ACC112 (cell line): ENCODE results near the gene GLUD1.

Source experiments
- H2AFZ ChIP-seq: fragments of 200-600 bp; sonication (generic); one replicate; pipeline ENCODE4 v1.6.0; 2017; ENCODE audit warnings: antibody characterized with exemption, low read length; ENCODE audit not compliant: unreplicated experiment
- H3K27ac ChIP-seq: fragments of 200-600 bp; sonication (generic); 2 replicates; pipeline ENCODE4 v1.5.1; 2014; ENCODE audit warnings: low read depth, mild to moderate bottlenecking, antibody characterized with exemption, low read length, moderate library complexity
- H3K27me3 ChIP-seq: fragments of 200-600 bp; sonication (generic); 2 replicates; pipeline ENCODE4 v1.6.1; 2014; ENCODE audit warnings: mild to moderate bottlenecking, antibody characterized with exemption, low read length, moderate library complexity, mixed read lengths; ENCODE audit not compliant: insufficient read depth
- H3K36me3 ChIP-seq: fragments of 200-600 bp; sonication (generic); 2 replicates; pipeline ENCODE4 v1.6.1; 2016; ENCODE audit warnings: mild to moderate bottlenecking, antibody characterized with exemption, low read length, moderate library complexity, mixed read lengths; ENCODE audit not compliant: insufficient read depth
- H3K4me1 ChIP-seq: fragments of 200-600 bp; sonication (generic); one replicate; pipeline ENCODE4 v1.6.1; 2016; ENCODE audit warnings: low read length, mixed read lengths; ENCODE audit not compliant: insufficient read depth, unreplicated experiment, control insufficient read depth
- H3K4me3 ChIP-seq: fragments of 200-600 bp; sonication (generic); 2 replicates; pipeline ENCODE4 v1.5.1; 2014; ENCODE audit warnings: mild to moderate bottlenecking, low read depth, low read length
- H3K79me2 ChIP-seq: fragments of 200-600 bp; sonication (generic); one replicate; pipeline ENCODE4 v1.6.0; 2016; ENCODE audit warnings: low read length; ENCODE audit not compliant: control insufficient read depth, unreplicated experiment, insufficient read depth

Gene GLUD1

DNA sequence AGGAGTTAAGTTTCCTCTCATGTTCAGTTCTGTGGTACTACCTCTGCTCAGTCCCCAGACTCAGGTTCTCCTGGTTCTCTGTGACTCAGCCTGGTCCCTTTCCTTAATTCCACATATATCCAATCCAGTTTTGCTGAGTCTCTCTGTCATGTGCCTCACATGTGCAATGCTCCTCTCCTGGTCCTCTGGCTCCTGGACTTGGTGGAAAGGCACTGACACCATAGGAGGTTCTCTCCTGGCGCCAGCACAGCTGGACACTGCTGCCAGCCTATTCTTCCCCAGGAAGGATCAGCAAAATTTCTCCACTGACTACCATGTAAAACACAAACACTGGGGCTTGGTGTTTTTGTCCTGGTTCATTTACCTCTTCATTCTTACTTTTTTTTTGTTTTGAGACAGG is 27.8 kb downstream of the GLUD1 start:
- Histone ChIP-seq H3K36me3 (peaks cover 26% of the 10 kb centered on the region), H3K79me2 (no peaks in the 10 kb centered on the region), H3K27ac (no peak overlapping the region)

DNA sequence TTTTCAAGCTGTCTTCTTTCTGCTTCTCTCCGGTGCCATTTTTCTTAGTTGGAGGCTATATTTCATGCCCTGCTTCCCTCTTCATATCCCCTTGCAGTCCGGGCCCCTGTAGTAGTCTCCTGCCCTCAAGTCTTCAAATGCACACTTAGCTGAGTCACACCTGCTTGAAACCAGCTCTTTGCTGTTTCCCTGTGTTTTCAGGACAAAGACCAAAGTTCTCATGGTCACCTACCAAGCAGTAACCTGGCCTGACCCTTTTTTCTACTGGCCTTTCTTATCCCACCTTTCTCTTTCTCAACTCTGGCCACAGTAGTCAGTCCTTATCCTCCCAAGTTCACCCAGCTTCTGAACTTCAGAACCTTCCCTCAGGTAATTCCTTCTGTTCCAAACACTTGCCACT is 28.5 kb downstream of the GLUD1 start:
- Histone ChIP-seq H3K4me3 (no peak overlapping the region), H3K27ac (no peak overlapping the region), H3K79me2 (no peaks in the 10 kb centered on the region), H3K36me3 (peaks cover 24% of the 10 kb centered on the region), H2AFZ (no peak overlapping the region), H3K27me3 (no peaks in the 10 kb centered on the region), H3K4me1 (no peaks in the 10 kb centered on the region)

More for the DNA sequence above, 27.8 kb downstream of the GLUD1 start:
- no peaks in the 10 kb centered on the region for H3K4me1 ChIP-seq
- no peak overlapping the region for H2AFZ ChIP-seq
- no peaks in the 10 kb centered on the region for H3K27me3 ChIP-seq
- no peak overlapping the region for H3K4me3 ChIP-seq

DNA sequence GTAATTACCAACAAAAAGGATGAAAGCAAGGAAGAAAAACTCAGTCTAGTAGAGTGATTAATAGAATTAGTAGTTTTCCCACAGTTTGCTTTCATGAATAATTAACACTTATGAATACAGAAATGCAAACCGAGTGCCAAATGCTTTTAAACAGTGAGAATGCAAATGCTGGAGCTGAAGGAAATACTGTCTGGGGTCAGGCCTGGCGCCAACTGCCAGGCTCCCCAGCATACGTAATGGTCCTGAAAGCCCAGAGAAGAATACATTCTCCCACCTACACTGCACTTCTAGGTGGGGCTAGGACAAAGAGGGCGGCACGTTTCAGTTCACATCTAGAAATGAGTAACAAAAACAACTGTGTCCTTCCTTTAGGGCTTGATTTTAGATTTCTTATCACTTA is 30.0 kb downstream of the GLUD1 start:
- Histone ChIP-seq H3K4me1 (no peaks in the 10 kb centered on the region), H3K27ac (no peak overlapping the region), H3K27me3 (no peaks in the 10 kb centered on the region), H2AFZ (no peak overlapping the region), H3K4me3 (no peak overlapping the region), H3K36me3 (peaks cover 32% of the 10 kb centered on the region), H3K79me2 (no peaks in the 10 kb centered on the region)

DNA sequence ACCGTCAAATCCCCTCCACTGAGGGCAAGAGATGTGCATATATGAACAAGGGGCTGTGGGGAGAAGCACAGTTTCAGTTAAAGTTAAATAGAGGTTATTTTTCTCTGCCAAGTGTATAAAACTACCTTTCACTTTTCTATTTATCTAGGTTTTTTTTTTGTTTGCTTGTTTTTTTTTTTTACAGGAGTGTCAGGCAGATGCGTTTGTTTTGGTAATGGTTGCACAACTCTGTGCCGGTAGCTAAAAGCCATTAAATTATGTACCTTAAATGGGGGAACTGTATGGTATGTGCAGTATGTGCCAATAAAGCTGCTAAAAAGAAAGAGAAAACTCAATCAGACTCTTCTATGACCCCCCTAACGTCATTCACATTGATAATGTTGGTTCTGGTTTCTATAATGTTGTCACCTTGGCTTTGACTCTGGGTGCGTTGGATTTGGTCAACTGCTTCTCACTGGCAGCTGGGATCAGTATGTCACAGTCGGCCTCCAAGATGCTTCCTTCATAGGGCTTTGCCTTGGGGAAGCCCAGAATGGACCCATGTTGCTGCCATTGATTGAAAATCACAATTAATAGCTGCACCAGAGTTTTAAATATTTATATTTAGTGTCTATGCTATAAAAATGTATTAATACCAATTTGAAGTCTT is 34.2 kb downstream of the GLUD1 start:
- Histone ChIP-seq H3K27ac (no peak overlapping the region), H3K4me3 (no peak overlapping the region), H3K36me3 (peaks cover 28% of the 10 kb centered on the region), H3K79me2 (no peaks in the 10 kb centered on the region), H3K4me1 (no peaks in the 10 kb centered on the region), H2AFZ (no peak overlapping the region), H3K27me3 (no peaks in the 10 kb centered on the region)

DNA sequence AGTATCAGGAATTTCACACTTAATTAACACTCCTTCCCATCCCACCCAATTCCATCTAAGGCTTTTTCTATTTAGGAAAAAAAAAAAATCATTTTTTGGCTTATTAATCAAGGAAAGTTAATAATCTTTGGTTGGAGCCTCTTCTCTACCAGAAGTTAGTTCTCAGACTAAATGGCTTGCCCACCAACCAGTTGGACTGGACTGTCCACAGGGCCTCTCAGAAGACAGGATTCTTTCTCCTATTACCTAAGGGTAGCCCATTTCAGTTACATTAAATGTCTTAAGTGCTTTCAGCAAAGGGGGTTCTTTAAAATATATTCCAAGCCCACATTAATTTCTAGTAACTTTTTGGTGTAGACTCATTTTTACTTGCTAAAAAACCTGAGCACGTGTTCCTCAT is 35.2 kb downstream of the GLUD1 start:
- Histone ChIP-seq H2AFZ (no peak overlapping the region), H3K4me3 (no peak overlapping the region), H3K79me2 (no peaks in the 10 kb centered on the region), H3K27me3 (no peaks in the 10 kb centered on the region), H3K27ac (no peak overlapping the region), H3K4me1 (peaks cover 9% of the 10 kb centered on the region), H3K36me3 (peaks cover 26% of the 10 kb centered on the region)

DNA sequence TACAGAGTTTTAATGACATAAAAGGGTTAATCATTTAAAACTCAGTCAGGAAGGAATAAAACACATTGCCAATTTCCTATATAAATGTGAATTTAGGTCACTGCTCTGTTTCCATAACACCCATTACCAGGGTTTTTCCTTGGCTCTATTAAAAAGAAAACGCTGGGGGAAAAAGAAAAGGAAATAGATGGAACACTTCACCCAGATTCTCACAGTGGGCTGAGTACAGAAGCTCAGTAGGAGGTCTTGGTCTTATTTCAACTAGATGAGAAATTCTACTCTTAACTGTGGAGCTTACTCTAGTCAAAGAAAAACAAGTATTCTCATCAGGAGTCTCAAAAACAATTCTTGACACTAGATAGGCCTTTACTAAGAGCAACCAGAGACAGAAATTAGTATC is 36.5 kb downstream of the GLUD1 start:
- H3K27me3 ChIP-seq: no peaks in the 10 kb centered on the region
- peaks cover 10% of the 10 kb centered on the region for H3K4me1 ChIP-seq
- H3K4me3 ChIP-seq: no peak overlapping the region
- peaks cover 26% of the 10 kb centered on the region for H3K36me3 ChIP-seq
- no peak overlapping the region for H3K27ac ChIP-seq
- no peaks in the 10 kb centered on the region for H3K79me2 ChIP-seq
- no peak overlapping the region for H2AFZ ChIP-seq

DNA sequence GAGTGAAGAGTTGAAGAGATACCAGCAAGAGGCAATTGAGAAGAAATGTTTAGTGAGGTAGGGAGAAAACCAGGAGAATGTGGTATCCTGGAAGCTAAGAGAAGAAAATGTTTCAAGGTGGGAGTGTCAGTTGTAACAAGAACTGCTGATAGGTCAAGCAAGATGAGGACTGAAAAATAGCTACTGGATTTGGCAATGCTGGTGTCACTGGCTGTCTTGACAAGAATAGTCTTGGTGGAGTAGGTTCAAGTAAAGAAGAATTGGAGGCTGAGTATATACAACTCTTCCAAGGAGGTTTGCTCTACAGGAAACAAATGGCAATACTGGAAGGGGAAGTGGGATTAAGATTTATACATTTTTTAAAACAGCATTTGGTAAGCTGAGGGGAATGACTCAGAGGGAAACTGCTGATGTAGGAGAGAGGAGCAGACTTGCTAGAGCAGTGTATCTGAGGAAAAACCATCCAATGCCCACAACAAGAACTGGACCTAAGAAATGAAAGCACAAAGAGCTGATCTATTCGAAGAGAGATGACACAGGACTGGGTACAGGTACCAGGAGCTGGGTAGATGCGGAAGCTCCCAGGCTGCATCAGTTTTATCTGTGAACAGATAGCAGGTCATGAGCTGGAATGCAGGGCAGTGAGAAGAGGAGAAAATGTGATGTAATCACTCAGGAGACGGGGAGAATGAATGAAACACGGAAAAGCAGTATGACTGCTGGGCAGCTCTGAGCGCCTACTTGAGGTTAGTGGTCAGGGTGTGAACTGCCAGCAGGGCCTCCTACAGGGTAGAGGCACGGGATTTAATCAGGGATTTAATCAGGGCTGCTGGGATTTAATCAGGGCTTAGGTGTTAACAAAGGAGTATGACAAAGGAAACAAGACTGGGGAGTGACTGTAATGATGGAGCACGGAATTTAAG is 40.0 kb downstream of the GLUD1 start:
- Histone ChIP-seq H2AFZ (no peak overlapping the region), H3K27me3 (no peaks in the 10 kb centered on the region), H3K79me2 (no peaks in the 10 kb centered on the region), H3K27ac (peak overlapping the region; percentile 35), H3K4me3 (no peak overlapping the region), H3K4me1 (peaks cover 10% of the 10 kb centered on the region), H3K36me3 (peaks cover 11% of the 10 kb centered on the region; the same call in 1 of the 2 replicates)

DNA sequence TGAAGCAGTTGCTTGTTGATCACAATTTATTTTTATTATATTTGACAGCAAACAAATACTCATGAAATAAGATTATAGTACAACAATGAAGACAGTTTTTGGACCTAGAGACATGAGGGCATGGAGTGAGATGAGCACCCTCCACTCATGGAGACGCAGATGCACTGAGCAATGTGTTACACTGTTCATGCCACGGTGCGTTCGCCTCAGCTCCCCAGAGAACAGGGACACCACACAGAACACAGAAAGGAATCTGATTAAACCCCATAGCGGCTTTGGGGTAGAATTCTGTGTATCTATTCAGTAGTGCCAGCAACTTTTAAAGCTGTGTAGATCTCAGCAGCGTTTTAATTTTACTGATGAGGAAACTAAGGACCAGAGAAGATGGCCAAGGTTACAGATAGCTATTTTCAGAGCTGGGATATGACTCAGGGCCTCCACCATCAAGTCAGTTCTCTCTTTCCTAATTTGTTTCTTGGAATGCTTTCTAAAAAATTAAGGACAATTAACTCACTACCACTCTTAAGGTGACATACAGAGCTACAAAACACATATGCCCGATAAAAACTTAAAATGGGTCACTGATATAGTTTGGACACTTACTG is 41.0 kb downstream of the GLUD1 start:
- Histone ChIP-seq H3K79me2 (no peaks in the 10 kb centered on the region), H2AFZ (no peak overlapping the region), H3K4me1 (peaks cover 10% of the 10 kb centered on the region), H3K27ac (no peak overlapping the region), H3K4me3 (no peak overlapping the region), H3K27me3 (no peaks in the 10 kb centered on the region), H3K36me3 (peaks cover 9% of the 10 kb centered on the region; the same call in 1 of the 2 replicates)

DNA sequence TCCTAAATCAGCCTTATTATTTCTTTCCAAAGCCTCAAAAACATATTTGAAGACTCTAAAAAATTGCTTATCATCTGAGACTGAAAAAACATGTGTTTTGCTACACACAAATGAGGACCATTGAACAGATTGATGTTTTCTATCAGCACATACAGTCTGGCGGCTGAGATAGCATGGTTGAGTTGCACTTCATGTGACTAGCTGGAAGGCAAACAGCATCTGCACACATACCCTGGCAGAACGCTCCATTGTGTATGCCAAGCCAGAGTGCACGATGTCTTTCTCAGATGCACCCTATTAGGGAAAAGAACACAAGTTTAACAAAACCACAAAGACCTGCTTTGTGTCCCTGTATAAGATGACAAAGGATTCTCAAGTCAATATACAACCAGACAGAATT is 41.5 kb downstream of the GLUD1 start:
- no peak overlapping the region for H3K27ac ChIP-seq
- H3K79me2 ChIP-seq: no peaks in the 10 kb centered on the region
- peaks cover 10% of the 10 kb centered on the region for H3K4me1 ChIP-seq
- H2AFZ ChIP-seq: no peak overlapping the region
- peaks cover 6% of the 10 kb centered on the region; the same call in 1 of the 2 replicates for H3K36me3 ChIP-seq
- no peak overlapping the region for H3K4me3 ChIP-seq
- H3K27me3 ChIP-seq: no peaks in the 10 kb centered on the region

DNA sequence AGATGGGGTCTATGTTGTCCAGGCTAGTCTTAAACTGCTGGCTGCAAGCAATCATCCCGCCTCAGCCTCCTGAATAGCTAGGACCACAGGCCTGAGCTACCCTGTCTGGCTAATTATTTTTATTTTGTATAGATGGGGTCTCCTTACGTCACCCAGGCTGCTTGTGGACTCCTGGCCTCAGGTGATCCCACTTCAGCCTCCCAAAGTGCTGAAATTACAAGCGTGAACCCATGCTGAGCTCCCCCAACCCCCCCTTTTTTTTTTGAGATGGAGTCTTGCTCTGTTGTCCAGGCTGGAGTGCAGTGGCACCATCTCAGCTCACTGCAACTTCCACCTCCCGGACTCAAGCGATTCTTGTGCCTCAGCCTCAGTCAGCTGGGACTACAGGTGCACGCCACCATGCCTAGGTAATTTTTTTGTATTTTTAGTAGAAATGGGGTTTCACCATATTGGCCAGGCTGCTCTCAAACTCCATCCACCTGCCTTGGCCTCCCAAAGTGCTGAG is 49.2 kb downstream of the GLUD1 start:
- no peak overlapping the region for H2AFZ ChIP-seq
- H3K4me1 ChIP-seq: no peaks in the 10 kb centered on the region
- H3K79me2 ChIP-seq: no peaks in the 10 kb centered on the region
- H3K27ac ChIP-seq: no peak overlapping the region
- H3K36me3 ChIP-seq: peaks cover 3% of the 10 kb centered on the region; the same call in 1 of the 2 replicates
- no peaks in the 10 kb centered on the region for H3K27me3 ChIP-seq
- H3K4me3 ChIP-seq: no peak overlapping the region
